ENCODE results near the gene FST. TPM values are rescaled to one million over a fixed set of nuclear protein-coding genes. Genes with fewer than 3 reads are reported as not detected.

FST gene
- total and polyA plus RNA-seq, 5 donors from 2014 or later: 0.10 to 0.22 TPM; not detected in 3

DNA sequence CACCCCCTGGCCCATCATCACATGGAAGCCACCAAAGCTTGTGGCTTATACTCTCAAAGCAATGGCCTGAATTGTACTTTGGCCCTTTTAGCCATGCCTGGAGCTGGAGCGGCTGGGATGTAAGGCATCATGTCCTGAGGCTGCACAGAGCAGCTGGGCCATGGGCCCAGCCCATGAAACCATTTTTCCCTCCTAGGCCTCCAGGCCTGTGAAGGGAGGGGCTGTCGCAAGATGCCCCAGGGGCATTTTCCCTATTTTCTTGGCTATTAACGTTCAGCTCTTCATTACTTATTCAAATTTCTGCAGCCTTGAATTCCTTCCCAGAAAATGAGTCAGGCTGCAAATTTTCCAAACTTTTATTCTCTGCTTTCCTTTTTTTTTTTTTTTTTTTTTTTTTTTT, 27.7 kb downstream of the FST start:
- no peak overlapping the region for H3K4me3 ChIP-seq (ENCODE audit: low read depth, low read length)
- DNase-seq: no peak
- no peaks in the 10 kb centered on the region for H3K27me3 ChIP-seq (ENCODE audit: control insufficient read depth, insufficient read depth, low read length)
- ATAC-seq (ENCODE audit: low read depth in 2 of 2): no peak
- no peaks in the 10 kb centered on the region for H3K36me3 ChIP-seq (ENCODE audit: control insufficient read depth, insufficient read depth, low read length)
- H3K9me3 ChIP-seq (ENCODE audit: control insufficient read depth in 2 of 2, low read length in 2 of 2): peaks cover 0 to 5% of the 10 kb centered on the region in 2 experiments
- Mint-ChIP-seq H3K4me1 (no peaks in the 10 kb centered on the region), H3K9me3 (peaks cover 0 to 32% (median 7%) of the 10 kb centered on the region in 7 donors), H3K36me3 (no peaks in the 10 kb centered on the region), H3K4me3 (no peak overlapping the region), H3K27ac (no peak overlapping the region), H3K27me3 (peaks cover 21% of the 10 kb centered on the region)
- no peak overlapping the region for H3K27ac ChIP-seq (ENCODE audit: insufficient read depth, low read length, poor library complexity, severe bottlenecking)
- H3K4me1 ChIP-seq (ENCODE audit: control insufficient read depth, insufficient read depth, low read length, poor library complexity, severe bottlenecking): no peaks in the 10 kb centered on the region

DNA sequence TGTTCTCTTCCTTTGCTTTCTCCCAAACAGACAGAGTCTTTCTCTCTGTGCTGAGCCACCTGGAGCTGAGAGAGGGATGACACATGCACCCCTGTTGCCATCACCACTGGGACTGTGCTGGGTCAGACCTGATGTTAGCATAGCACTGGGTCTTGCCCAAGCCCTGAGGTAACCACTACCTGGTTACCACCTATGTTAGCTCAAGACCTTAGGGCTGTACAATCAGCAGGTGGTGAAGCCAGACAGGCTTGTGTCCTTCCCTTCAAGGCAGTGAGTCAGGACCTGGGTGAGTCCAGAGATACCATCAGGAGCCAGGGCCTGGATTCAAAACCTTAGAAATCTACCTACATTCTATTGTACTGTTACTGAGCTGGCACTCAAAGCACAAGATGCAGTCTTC, 32.1 kb downstream of the FST start:
- peaks cover 0 to 28% (median 7%) of the 10 kb centered on the region in 7 donors for H3K9me3 Mint-ChIP-seq
- H3K36me3 Mint-ChIP-seq: no peaks in the 10 kb centered on the region
- Histone ChIP-seq H3K27ac (ENCODE audit: insufficient read depth, low read length, poor library complexity, severe bottlenecking) (no peak overlapping the region), H3K4me3 (ENCODE audit: low read depth, low read length) (no peak overlapping the region), H3K27me3 (ENCODE audit: control insufficient read depth, insufficient read depth, low read length) (no peaks in the 10 kb centered on the region), H3K4me1 (ENCODE audit: control insufficient read depth, insufficient read depth, low read length, poor library complexity, severe bottlenecking) (no peaks in the 10 kb centered on the region), H3K36me3 (ENCODE audit: control insufficient read depth, insufficient read depth, low read length) (no peaks in the 10 kb centered on the region), H3K9me3 (ENCODE audit: control insufficient read depth in 2 of 2, low read length in 2 of 2) (peaks cover 0 to 5% of the 10 kb centered on the region in 2 experiments)
- no peak for ATAC-seq (ENCODE audit: low read depth in 2 of 2)
- H3K27ac Mint-ChIP-seq: no peak overlapping the region
- no peaks in the 10 kb centered on the region for H3K4me1 Mint-ChIP-seq
- peaks cover 28% of the 10 kb centered on the region for H3K27me3 Mint-ChIP-seq
- DNase-seq: no peak
- H3K4me3 Mint-ChIP-seq: no peak overlapping the region

DNA sequence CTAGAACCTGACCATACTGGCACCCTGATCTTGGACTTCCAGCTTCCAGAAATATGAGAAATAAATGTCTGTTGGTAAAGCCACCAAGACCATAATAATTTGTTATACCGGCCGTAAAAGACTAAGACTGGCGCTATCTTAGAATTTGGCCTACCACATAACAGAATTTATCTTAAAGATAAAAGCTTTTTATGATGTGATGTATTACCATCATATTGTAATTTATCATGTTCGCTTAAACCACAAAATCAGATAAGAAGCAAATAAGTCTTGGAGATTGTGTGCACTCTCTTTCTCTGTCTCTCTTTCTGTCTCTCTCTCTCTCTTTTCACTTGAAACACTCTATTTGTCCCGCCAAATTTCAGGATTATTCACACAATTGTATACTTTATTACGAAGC, 35.6 kb downstream of the FST start:
- H3K27ac ChIP-seq (ENCODE audit: insufficient read depth, low read length, poor library complexity, severe bottlenecking): no peak overlapping the region
- Mint-ChIP-seq H3K4me1 (no peaks in the 10 kb centered on the region), H3K27ac (no peak overlapping the region), H3K9me3 (peaks cover 0 to 10% (median 6%) of the 10 kb centered on the region in 7 donors), H3K4me3 (no peak overlapping the region), H3K36me3 (no peaks in the 10 kb centered on the region), H3K27me3 (peaks cover 23% of the 10 kb centered on the region)
- no peaks in the 10 kb centered on the region for H3K4me1 ChIP-seq (ENCODE audit: control insufficient read depth, insufficient read depth, low read length, poor library complexity, severe bottlenecking)
- H3K27me3 ChIP-seq (ENCODE audit: control insufficient read depth, insufficient read depth, low read length): peaks cover 3% of the 10 kb centered on the region
- no peaks in the 10 kb centered on the region for H3K9me3 ChIP-seq (ENCODE audit: control insufficient read depth in 2 of 2, low read length in 2 of 2)
- ATAC-seq (ENCODE audit: low read depth in 2 of 2): no peak
- H3K4me3 ChIP-seq (ENCODE audit: low read depth, low read length): no peak overlapping the region
- no peaks in the 10 kb centered on the region for H3K36me3 ChIP-seq (ENCODE audit: control insufficient read depth, insufficient read depth, low read length)
- no peak for DNase-seq

DNA sequence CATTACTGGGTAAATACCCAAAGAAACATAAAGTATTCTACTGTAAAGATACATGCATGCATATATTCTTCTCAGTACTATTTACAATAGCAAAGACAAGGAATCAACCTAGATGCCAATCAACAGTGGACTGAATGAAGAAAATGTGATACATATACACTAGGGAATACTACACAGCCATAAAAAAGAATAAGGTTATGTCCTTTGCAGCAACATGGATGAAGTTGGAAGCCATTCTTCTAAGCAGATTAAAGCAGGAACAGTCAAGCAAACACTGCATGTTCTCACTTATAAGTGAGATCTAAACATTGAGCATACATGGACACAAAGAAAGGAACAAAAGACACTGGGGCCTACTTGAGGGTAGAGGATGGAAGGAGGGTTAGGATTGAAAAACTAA, 40.4 kb downstream of the FST start:
- Mint-ChIP-seq H3K36me3 (no peaks in the 10 kb centered on the region), H3K27me3 (peaks cover 22% of the 10 kb centered on the region), H3K27ac (no peak overlapping the region), H3K9me3 (peaks cover 0 to 8% (median 3%) of the 10 kb centered on the region in 7 donors), H3K4me3 (no peak overlapping the region), H3K4me1 (no peaks in the 10 kb centered on the region)
- no peak overlapping the region for H3K4me3 ChIP-seq (ENCODE audit: low read depth, low read length)
- H3K4me1 ChIP-seq (ENCODE audit: control insufficient read depth, insufficient read depth, low read length, poor library complexity, severe bottlenecking): no peaks in the 10 kb centered on the region
- no peak overlapping the region for H3K27ac ChIP-seq (ENCODE audit: insufficient read depth, low read length, poor library complexity, severe bottlenecking)
- H3K27me3 ChIP-seq (ENCODE audit: control insufficient read depth, insufficient read depth, low read length): peaks cover 3% of the 10 kb centered on the region
- ATAC-seq (ENCODE audit: low read depth in 2 of 2) (no peak), DNase-seq (no peak)
- H3K9me3 ChIP-seq (ENCODE audit: control insufficient read depth in 2 of 2, low read length in 2 of 2): no peaks in the 10 kb centered on the region
- no peaks in the 10 kb centered on the region for H3K36me3 ChIP-seq (ENCODE audit: control insufficient read depth, insufficient read depth, low read length)

Other genes starting within 250 kb of the FST start
- gene NDUFS4, start 80.0 kb downstream of the FST start, total RNA-seq: 24.5 TPM
- gene NDUFS4, start 80.0 kb downstream of the FST start, polyA plus RNA-seq: 100 to 1,000 TPM in 2 of 4 donors, 10 to 100 TPM in 2; 93.0 to 118 (median 102) TPM

Measured in CD4-positive, CD25-positive, alpha-beta regulatory T cell (primary cell).